Measurements from ENCODE around the gene BNIP1. TPM values are rescaled to one million over a fixed set of nuclear protein-coding genes. Genes with fewer than 3 reads are reported as not detected.
"Not testable (repeated sequence)": the region's sequence is repeated elsewhere in the genome, so short reads cannot be mapped to it uniquely, and the experiment has no call there.

The BNIP1 gene
- total RNA-seq, 2 donors from 2014 or later: 11.4 to 17.2 TPM

DNA sequence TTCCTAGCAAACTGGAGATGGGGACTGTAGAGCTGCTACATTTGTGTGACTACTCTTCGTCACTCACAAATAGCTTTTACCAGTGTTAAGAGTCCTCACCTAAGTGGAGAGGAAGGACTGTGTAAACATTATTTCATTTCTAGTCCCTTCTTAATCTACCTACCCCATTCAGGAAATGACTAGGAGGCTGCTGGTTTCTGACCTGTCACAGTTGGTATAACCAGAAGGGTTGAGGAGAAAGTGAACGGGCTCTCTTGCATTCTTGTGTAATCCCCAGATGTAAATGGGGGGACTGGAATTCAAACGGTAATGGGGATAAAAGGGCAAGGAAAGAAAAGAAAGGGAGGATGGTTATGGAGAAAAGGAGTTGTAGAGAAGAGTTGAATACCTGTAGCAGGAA lies 35.4 kb upstream of the BNIP1 start:
- Histone ChIP-seq H3K9me3 (no peaks in the 10 kb centered on the region), H3K36me3 (no peaks in the 10 kb centered on the region), H3K9ac (ENCODE audit: low read depth in 2 of 2, low read length in 2 of 2) (no peak overlapping the region), H3K27me3 (no peaks in the 10 kb centered on the region), H3K4me3 (no peak overlapping the region), H3K4me1 (no peaks in the 10 kb centered on the region), H3K27ac (no peak overlapping the region)
- intact Hi-C loops (cut with DNase I): no loop called here
- DNase-seq: no peak
- TF ChIP-seq, protein P1, sequence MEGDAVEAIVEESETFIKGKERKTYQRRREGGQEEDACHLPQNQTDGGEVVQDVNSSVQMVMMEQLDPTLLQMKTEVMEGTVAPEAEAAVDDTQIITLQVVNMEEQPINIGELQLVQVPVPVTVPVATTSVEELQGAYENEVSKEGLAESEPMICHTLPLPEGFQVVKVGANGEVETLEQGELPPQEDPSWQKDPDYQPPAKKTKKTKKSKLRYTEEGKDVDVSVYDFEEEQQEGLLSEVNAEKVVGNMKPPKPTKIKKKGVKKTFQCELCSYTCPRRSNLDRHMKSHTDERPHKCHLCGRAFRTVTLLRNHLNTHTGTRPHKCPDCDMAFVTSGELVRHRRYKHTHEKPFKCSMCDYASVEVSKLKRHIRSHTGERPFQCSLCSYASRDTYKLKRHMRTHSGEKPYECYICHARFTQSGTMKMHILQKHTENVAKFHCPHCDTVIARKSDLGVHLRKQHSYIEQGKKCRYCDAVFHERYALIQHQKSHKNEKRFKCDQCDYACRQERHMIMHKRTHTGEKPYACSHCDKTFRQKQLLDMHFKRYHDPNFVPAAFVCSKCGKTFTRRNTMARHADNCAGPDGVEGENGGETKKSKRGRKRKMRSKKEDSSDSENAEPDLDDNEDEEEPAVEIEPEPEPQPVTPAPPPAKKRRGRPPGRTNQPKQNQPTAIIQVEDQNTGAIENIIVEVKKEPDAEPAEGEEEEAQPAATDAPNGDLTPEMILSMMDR (IDR thresholded peaks at IDR 0.05): no peak

DNA sequence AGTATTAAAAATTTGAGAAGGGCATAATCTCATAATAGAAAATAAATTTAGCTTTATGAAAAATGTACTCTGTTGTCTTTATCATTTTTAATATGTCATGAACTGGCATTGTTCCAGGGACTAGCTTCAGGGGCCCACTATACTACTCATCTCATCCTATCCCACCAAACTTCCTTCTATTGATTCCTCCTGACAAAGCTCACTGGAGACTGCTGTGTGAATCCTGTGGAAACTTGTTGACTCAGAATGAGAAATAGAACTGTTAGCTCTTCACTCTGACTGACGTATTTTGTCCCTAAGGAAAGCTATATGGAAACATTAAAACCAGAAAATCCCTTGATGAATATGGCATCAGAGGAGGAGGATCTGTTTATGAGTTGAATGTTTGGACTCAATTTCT lies 29.8 kb upstream of the BNIP1 start:
- Histone ChIP-seq H3K36me3 (no peaks in the 10 kb centered on the region), H3K27me3 (no peaks in the 10 kb centered on the region), H3K27ac (no peak overlapping the region), H3K4me3 (no peak overlapping the region), H3K4me1 (no peaks in the 10 kb centered on the region), H3K9me3 (no peaks in the 10 kb centered on the region), H3K9ac (ENCODE audit: low read depth in 2 of 2, low read length in 2 of 2) (no peak overlapping the region)
- intact Hi-C loops (cut with DNase I): no loop called here
- TF ChIP-seq, protein P1 (IDR thresholded peaks at IDR 0.05): no peak
- DNase-seq: no peak

DNA sequence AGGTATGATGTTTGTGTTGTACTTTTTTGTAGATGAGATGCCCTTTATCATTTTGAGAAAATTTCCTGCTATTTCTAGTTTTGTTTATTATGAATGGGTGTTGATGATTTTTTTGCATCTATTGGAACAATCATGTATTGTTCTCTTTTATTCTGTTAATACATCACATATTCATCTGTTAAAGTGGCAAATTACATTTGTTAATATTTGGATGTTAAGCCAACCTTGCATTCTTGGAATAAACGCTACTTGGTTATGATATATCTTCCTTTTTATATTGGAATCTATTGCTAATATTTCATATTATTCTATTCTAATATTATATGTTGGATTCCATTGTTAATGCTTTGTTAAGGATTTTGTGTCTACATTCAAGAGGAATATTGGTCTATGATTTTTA lies 24.6 kb upstream of the BNIP1 start:
- Histone ChIP-seq H3K36me3 (no peaks in the 10 kb centered on the region), H3K4me1 (no peaks in the 10 kb centered on the region), H3K4me3 (no peak overlapping the region), H3K9ac (ENCODE audit: low read depth in 2 of 2, low read length in 2 of 2) (no peak overlapping the region), H3K27ac (no peak overlapping the region), H3K27me3 (no peaks in the 10 kb centered on the region), H3K9me3 (no peaks in the 10 kb centered on the region)
- no peak for DNase-seq
- TF ChIP-seq, protein P1 (IDR thresholded peaks at IDR 0.05): no peak
- intact Hi-C loops (cut with DNase I): no loop called here

DNA sequence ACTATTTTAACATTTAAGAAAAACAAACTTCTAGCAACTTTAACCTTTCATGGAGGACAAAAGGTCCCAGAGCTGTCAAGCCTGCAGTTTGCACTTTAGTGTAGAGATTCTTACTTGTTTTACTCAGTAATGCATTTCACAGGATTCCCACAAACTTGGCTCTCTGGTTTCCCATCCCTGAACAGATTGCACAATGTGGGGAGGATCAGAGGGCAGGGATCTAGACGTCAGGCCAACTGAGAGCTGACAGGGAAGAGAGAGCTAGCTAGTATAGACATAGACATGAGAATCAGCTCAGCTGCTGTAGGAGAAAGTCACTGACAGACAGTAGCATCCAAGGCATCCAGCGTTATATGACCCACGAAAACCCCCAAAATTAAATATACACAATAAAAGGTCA lies 20.9 kb upstream of the BNIP1 start:
- intact Hi-C loops (cut with DNase I): no loop called here
- Histone ChIP-seq H3K9me3 (no peaks in the 10 kb centered on the region), H3K4me1 (no peaks in the 10 kb centered on the region), H3K36me3 (no peaks in the 10 kb centered on the region), H3K9ac (ENCODE audit: low read depth in 2 of 2, low read length in 2 of 2) (no peak overlapping the region), H3K27ac (no peak overlapping the region), H3K4me3 (no peak overlapping the region), H3K27me3 (no peaks in the 10 kb centered on the region)
- no peak for DNase-seq
- TF ChIP-seq, protein P1 (IDR thresholded peaks at IDR 0.05): no peak

DNA sequence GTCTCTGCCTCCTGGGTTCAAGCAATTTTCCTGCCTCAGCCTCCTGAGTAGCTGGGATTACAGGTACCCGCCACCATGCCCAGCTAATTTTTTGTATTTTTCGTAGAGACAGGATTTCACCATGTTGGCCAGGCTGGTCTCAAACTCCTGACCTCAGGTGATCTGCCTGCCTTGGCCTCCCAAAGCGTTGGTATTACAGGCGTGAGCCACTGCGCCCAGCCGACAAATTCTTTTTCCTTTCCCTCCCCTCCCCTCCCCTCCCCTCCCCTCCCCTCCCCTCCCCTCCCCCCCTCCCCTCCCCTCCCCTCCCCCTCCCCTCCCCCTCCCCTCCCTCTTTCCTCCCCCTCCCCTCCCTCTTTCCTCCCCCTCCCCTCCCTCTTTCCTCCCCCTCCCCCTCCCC lies 12.2 kb upstream of the BNIP1 start:
- H3K9ac ChIP-seq (ENCODE audit: low read depth in 2 of 2, low read length in 2 of 2); H3K4me1 ChIP-seq; H3K27ac ChIP-seq; DNase-seq; H3K36me3 ChIP-seq; H3K4me3 ChIP-seq; H3K9me3 ChIP-seq; H3K27me3 ChIP-seq; intact Hi-C loops (cut with DNase I): not testable (repeated sequence)

DNA sequence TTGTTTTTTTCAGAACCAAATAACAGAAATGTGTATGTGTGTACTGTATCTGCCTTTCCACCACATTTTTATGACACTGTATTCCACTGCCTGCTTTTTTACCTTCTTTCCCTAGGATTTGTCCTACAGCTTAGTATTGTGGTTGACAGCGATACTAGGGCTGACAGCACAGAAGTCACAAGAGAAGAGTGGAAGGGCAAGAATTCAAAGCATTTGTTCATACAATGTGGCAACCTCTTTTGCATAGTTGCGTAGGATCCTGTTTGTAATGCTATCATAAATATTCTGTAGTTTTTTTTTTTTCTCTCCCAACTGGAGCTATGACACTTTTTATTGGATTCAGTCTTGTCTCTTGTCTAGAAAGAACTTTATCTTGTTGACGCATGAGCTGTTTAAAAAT lies 5.6 kb upstream of the BNIP1 start:
- Histone ChIP-seq H3K9ac (ENCODE audit: low read depth in 2 of 2, low read length in 2 of 2) (no peak overlapping the region), H3K27ac (no peak overlapping the region), H3K4me3 (no peak overlapping the region), H3K36me3 (no peaks in the 10 kb centered on the region), H3K4me1 (no peaks in the 10 kb centered on the region), H3K9me3 (no peaks in the 10 kb centered on the region), H3K27me3 (no peaks in the 10 kb centered on the region)
- DNase-seq: no peak
- TF ChIP-seq, protein P1 (IDR thresholded peaks at IDR 0.05): no peak
- intact Hi-C loops (cut with DNase I): no loop called here
